ENCODE measurements around the gene CLDN5.

DNA sequence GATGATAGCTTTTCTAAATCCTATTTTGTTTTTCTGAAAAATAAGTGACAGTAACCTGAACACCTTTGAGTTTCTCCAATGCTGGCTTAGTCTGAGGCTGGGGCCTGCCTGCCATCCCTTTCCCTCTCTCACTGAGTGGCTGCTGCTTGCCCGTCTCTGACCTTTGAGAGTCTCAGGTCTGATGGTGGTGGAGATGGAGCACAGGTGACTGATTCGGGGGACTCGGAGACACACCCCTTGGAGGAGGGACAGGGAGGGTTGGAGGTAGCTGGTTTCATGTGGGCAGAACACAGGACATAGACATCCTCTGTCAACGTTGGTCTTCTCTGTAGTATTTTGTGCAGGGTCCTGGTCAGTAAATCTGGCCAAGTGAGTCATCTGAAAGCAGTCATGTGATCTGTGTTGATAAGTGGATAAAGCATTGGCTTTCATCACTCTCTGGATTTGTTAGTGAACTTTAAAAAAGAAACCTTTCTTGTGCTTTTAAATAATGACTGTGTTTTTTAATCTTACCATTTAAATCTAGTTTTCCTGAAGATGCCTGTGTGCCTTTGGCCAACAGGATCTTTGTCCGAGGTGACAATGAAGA is 47.1 kb upstream of the CLDN5 start:
- TF ChIP-seq POLR2AphosphoS5 (IDR thresholded peaks at IDR 0.05; ENCODE audit: borderline replicate concordance, low read depth, low read length) (no peak), EZH2 (IDR thresholded peaks at IDR 0.05) (no peak), FOXP2 (optimal IDR thresholded peaks at IDR 0.05; ENCODE audit: control extremely low read depth, extremely low read length, insufficient read depth) (no peak)
